Large intestine (tissue), 3 donors: ENCODE measurements around the gene TBC1D7. TPM values are rescaled to one million over a fixed set of nuclear protein-coding genes. Genes with fewer than 3 reads are reported as not detected.

Experiments used
- DNase-seq, 2 donors: peaks; one replicate each; pipeline versions ENCODE4 v3.0.0 to v3.0.0-alpha.2; 2013
- H3K27ac ChIP-seq: one replicate; pipeline ENCODE4 v1.5.1; 2013; ENCODE audit warnings: low read length
- H3K27me3 ChIP-seq: 2 replicates; pipeline ENCODE4 v1.6.1; 2013; ENCODE audit warnings: low read length; ENCODE audit not compliant: control insufficient read depth, insufficient read depth
- H3K36me3 ChIP-seq: 2 replicates; pipeline ENCODE4 v1.6.1; 2013; ENCODE audit warnings: low read length; ENCODE audit not compliant: control insufficient read depth, insufficient read depth
- H3K4me1 ChIP-seq: one replicate; pipeline ENCODE4 v1.6.1; 2013; ENCODE audit warnings: low read length; ENCODE audit not compliant: control insufficient read depth, insufficient read depth
- H3K4me3 ChIP-seq: one replicate; pipeline ENCODE4 v1.5.1; 2013; ENCODE audit warnings: low read length
- H3K9me3 ChIP-seq: one replicate; pipeline ENCODE4 v1.6.1; 2013; ENCODE audit warnings: mild to moderate bottlenecking, low read depth, low read length, moderate library complexity; ENCODE audit not compliant: control insufficient read depth
- WGBS: methylation state at CpG from one replicate; pipeline ENCODE4 v1.1.5; 2013; ENCODE audit warnings: low lambda C conversion rate; ENCODE audit not compliant: insufficient coverage; 5-methylcytosine and 5-hydroxymethylcytosine counted together
- polyA plus RNA-seq: library from polyadenylated mRNA; unstranded; fragments of 120-200 nt; gene quantifications from one replicate; pipeline ENCODE4 v1.2.1, GENCODE V29; 2013

The TBC1D7 gene
- polyA plus RNA-seq, 1 donor = 15.6 TPM

DNA sequence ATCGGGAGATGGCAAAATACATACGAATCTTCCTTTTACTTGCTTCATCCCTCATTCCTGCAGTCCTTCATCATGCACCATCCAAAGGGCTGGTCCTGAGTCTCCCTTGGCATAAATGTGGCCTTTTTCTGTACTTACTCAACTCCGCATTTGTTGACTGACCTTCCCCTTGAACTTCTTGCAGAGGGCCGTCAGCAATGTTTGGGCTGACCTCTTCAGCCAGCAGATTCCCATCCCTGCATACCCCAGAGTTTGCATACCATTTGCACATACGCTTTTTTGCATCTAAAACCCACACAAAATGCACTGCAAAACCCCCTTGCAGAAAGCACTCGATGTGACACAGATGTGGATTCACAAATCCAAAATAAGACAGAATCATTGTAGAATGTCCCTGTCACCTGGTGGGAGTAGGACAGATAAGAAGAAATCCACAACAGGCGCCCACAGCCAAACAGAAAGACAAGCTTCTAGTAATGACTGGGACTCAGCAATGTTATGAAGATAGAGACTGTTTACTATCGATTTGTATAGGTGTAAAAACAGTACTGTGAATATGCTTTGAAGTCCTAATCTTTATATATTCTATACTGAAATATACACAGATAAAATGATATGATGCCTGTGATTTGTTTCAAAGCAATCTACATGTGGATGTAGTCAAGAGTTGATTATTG lies 45.8 kb downstream of the TBC1D7 start:
- DNase-seq = no peak
- H3K36me3 ChIP-seq = peaks cover 2% of the 10 kb centered on the region
- no peaks in the 10 kb centered on the region for H3K27me3 ChIP-seq

DNA sequence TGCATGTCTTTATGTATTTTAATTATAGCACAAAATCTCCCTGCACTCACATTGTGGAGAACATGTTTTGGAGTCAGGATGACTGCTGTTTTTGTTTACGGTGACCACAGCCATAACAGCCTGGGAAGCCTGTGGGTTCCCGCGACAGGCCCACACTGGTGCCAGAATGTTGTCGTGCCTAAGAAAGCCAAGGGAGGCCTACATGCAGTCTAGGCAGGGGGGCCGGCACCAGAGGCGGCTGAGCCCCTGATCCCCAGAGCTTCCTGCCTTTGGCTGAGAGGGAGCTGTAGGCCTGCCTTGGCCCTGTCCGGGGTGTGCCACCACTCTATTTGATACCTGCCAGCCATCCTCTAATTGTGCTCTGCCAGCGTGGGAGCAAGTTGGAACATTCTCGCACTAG lies 46.7 kb downstream of the TBC1D7 start:
- peaks cover 3% of the 10 kb centered on the region for H3K9me3 ChIP-seq
- H3K27me3 ChIP-seq = no peaks in the 10 kb centered on the region
- DNase-seq = no peak
- H3K27ac ChIP-seq = no peak overlapping the region
- H3K36me3 ChIP-seq = peaks cover 2% of the 10 kb centered on the region
- WGBS = no CpG with 5 or more reads among the region's 9 CpGs
- H3K4me1 ChIP-seq = no peaks in the 10 kb centered on the region
- no peak overlapping the region for H3K4me3 ChIP-seq

More for the DNA sequence above, 45.8 kb downstream of the TBC1D7 start:
- peaks cover 11% of the 10 kb centered on the region for H3K9me3 ChIP-seq
- WGBS = 95% methylated on average over 3 of the region's 8 CpGs
- H3K27ac ChIP-seq = no peak overlapping the region
- no peaks in the 10 kb centered on the region for H3K4me1 ChIP-seq
- no peak overlapping the region for H3K4me3 ChIP-seq

DNA sequence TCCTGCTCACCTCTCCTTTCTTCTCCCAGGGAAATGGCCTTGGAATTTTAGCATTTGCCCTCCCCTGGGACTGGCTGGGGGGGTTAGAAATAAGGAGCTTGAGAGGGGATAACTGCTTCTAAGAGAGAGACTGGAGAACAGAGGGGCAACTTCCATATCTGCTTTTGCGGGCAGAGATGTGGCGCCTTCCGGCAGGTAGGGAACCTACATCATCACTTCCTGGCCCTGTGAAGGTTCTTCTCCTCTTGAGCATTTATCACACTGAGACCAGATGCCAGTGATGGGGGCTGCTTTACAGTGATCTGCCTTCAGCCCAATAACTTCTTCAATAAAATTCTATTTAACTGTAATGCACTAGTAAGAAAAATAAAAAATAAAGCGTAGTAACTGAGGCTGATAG lies 48.1 kb downstream of the TBC1D7 start:
- H3K36me3 ChIP-seq = no peaks in the 10 kb centered on the region
- H3K9me3 ChIP-seq = no peaks in the 10 kb centered on the region
- H3K27ac ChIP-seq = no peak overlapping the region
- H3K27me3 ChIP-seq = no peaks in the 10 kb centered on the region
- 0% methylated on average over 1 of the region's 4 CpGs for WGBS
- H3K4me1 ChIP-seq = no peaks in the 10 kb centered on the region
- no peak overlapping the region for H3K4me3 ChIP-seq
- DNase-seq = no peak

DNA sequence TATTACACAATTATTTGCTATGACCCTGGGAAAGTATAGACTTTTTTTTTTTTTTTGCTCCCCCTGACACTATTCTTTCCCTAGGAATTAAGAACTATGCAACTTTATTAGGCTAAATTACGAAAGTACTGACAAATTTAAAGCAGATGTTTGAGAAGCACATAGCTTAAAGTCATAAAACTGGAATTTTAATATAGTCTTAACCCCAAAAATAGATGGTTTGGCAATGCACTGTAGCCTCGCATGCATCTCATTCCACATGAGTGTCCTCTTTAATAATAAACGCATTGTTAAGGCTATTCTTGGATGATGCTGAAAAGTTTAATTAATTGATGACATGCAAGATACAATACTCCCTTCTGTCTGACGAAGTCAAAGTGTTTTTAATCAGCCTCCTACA lies 49.3 kb downstream of the TBC1D7 start:
- no peaks in the 10 kb centered on the region for H3K36me3 ChIP-seq
- no peak overlapping the region for H3K4me3 ChIP-seq
- no peaks in the 10 kb centered on the region for H3K4me1 ChIP-seq
- no peaks in the 10 kb centered on the region for H3K27me3 ChIP-seq
- no peak overlapping the region for H3K27ac ChIP-seq
- WGBS = no CpG with 5 or more reads among the region's 4 CpGs
- no peaks in the 10 kb centered on the region for H3K9me3 ChIP-seq
- no peak for DNase-seq

DNA sequence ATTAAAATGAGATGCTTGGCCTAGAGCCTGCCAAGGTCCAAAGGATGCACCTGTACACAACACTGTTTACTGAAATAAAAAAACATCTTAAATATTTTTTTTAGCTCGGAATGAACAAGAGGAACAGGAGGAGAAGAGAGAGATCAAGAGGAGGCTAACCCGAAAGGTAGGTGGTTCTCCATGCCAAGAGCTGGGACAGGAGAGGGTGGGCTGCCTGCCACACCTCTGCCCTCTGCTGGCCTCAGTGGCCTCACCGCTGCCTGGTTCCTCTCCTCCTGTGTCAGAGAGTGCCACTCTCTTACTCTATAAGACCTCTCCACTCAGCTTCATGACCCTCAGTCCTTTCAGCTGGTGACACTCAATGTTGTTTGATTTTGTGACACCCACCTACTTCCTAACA lies 50.2 kb downstream of the TBC1D7 start:
- 60% methylated on average over 1 of the region's 3 CpGs for WGBS

DNA sequence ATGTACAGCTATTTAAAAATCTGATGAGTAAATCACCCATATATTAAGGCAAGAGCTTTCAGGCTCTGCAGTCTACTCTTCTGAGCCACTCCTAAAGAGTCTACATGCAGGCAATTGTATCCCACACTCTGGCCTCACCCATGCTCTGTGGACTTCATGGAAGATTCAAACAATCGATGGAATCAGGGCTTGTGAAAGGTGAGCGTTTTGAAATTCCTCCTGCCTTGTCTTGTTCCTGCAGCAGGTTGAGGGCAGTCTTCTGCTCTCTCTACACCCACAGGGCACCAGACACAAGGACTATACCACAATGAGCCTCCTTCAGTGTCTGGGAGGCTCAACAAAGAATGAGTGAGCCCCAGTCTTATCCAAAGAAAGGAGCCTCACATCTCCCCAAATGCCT lies 51.1 kb downstream of the TBC1D7 start:
- no peak for DNase-seq
- no CpG with 5 or more reads among the region's 2 CpGs for WGBS
- no peaks in the 10 kb centered on the region for H3K9me3 ChIP-seq
- H3K4me3 ChIP-seq = no peak overlapping the region
- H3K27me3 ChIP-seq = no peaks in the 10 kb centered on the region
- H3K36me3 ChIP-seq = no peaks in the 10 kb centered on the region
- no peaks in the 10 kb centered on the region for H3K4me1 ChIP-seq
- H3K27ac ChIP-seq = no peak overlapping the region

More for the DNA sequence above, 50.2 kb downstream of the TBC1D7 start:
- no peak overlapping the region for H3K27ac ChIP-seq
- no peaks in the 10 kb centered on the region for H3K36me3 ChIP-seq
- DNase-seq = no peak
- no peaks in the 10 kb centered on the region for H3K9me3 ChIP-seq
- no peaks in the 10 kb centered on the region for H3K27me3 ChIP-seq
- no peaks in the 10 kb centered on the region for H3K4me1 ChIP-seq
- no peak overlapping the region for H3K4me3 ChIP-seq

DNA sequence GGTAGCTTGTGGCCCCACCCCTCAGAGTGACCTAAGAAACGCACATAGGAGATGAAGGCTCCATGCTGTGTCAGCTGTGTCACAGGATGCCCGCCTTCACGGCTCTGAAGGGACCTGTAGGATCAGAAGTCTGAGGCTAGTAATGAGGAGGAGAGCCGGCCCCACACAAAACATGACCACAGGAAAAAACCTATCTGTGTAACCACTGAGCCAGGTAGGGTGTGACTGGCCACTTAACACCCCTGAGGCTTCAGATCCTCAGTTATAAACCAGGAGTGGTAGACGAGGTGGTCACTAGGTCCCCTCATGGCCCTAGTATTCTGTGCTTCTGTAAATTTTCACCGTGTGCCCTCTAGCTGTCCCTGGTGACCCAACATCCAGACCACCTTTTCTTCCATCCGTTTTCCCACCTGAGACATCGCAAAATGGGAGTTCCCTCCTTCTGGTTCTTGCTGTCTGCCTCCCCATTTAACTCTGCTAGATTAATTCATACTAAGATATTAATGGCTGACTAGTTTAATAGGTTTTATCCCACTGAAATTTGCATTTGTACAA lies 52.8 kb downstream of the TBC1D7 start:
- WGBS = no CpG with 5 or more reads among the region's 8 CpGs
- no peaks in the 10 kb centered on the region for H3K27me3 ChIP-seq
- no peaks in the 10 kb centered on the region for H3K4me1 ChIP-seq
- H3K27ac ChIP-seq = no peak overlapping the region
- H3K4me3 ChIP-seq = no peak overlapping the region
- no peaks in the 10 kb centered on the region for H3K9me3 ChIP-seq
- no peak for DNase-seq
- no peaks in the 10 kb centered on the region for H3K36me3 ChIP-seq

DNA sequence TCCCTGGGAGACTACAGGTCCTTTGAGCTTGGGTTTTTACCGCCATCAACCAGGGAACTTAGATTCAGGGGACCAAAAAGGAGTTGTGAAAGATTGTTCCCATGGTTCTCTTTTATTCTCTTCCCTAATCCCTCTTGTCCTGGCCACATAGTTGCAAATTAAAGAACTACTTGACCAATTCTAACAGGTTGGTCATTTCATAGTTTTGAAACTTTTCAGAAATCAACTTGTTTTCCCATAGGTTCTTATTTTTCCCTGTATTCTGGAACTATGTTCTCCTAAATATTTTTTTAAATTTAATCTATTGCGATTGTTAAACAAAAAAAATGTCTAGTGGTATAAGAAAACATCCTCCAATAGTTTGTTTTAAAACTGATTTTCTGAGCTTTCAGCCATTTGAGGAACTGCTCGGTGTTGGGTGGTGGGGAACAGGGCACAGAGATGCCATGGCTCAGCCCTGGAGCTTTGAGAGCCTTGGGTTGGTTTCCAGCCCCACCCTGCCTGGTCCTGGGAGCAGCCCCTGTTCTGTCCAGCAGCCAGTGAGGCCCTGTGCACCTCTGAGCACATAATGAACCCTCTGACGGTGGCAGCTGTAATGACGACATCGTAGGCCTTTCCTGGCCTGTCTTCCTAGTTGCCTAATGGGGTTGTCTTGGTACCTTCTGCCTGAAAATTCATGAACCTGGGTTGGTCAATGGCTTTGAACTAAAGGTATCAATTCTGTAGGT lies 53.5 kb downstream of the TBC1D7 start:
- Histone ChIP-seq H3K36me3 (no peaks in the 10 kb centered on the region), H3K27me3 (no peaks in the 10 kb centered on the region), H3K4me3 (no peak overlapping the region), H3K4me1 (no peaks in the 10 kb centered on the region), H3K27ac (no peak overlapping the region), H3K9me3 (no peaks in the 10 kb centered on the region)
- DNase-seq = no peak
- WGBS = 83% methylated on average over 2 of the region's 6 CpGs

DNA sequence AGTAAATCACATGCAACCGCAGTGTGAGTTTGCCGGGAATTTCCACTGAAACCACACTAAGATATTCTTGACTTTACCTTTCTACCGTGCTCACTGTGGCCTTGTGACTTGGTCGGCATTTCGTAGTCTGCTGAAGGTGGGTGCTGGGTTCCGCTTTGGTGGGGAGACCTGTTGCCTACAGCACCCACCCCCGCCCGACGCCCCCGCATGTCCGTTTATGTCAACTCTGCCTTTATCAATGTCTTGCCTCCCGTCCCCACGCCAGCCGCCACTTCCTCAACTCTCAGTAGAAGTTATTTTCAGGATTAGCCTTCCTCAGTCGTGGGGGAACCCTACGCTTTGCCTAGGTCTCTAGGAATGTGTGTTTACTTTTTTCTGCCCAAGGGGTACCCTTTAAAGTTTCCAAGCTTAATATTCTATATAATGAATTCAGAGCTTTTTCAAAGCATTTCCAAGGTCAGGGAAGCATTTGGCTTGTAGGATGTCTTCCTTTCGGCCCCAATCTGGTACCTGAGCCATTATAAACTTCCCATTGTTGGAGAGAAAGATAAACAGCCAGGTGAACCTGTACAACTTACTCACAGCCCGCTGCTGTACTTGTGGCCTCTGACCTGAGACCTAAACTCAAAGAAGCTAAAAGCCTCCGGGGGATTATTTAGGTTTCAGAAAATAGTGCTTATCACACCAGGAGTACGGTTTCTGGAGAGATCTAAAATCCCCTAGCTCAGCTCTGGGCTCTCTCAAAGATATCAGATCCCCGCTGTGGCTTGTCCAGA lies 54.2 kb downstream of the TBC1D7 start:
- WGBS = 20% methylated on average over 1 of the region's 21 CpGs
- DNase-seq = no peak

DNA sequence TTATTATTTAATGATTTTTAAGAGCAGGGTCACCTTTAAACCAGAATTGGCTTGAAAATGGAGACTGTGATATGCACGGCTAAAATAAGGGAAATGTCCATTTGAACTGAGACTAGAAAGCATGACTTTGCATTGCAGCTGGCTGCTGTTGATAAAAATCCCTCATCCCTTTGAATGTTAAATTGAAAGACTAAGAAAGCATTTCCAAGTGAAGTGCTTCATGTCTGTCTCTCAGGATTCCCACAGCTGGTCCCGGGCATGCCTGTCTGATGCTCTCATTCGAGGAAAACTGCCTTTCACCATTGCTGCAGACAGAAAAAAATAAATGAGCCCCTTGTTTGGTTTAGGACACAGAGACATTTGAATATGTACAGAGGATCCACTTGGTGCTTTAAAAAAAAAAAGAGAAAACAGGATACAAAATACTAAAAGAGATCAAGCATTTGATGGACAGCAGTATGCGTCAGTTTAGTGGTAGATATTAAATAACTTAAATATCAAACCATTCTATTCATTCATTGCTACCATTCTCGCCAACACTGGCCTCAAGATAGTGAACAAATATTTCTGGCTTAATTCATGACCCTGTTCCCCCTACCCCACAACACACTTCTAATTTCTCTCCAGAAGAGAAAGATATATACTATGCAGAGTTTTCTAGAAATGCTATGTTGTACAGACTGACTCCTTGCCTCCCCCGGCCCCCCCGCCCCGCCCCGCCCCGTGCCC lies 55.0 kb downstream of the TBC1D7 start:
- H3K36me3 ChIP-seq = no peaks in the 10 kb centered on the region
- no peak overlapping the region for H3K27ac ChIP-seq
- H3K27me3 ChIP-seq = no peaks in the 10 kb centered on the region
- WGBS = 80% methylated on average over 1 of the region's 10 CpGs
- H3K4me3 ChIP-seq = no peak overlapping the region
- H3K9me3 ChIP-seq = no peaks in the 10 kb centered on the region
- DNase-seq = no peak
- H3K4me1 ChIP-seq = no peaks in the 10 kb centered on the region

More for the DNA sequence above, 54.2 kb downstream of the TBC1D7 start:
- H3K4me1 ChIP-seq = no peaks in the 10 kb centered on the region
- H3K27ac ChIP-seq = no peak overlapping the region
- H3K4me3 ChIP-seq = no peak overlapping the region
- H3K27me3 ChIP-seq = no peaks in the 10 kb centered on the region
- H3K36me3 ChIP-seq = no peaks in the 10 kb centered on the region
- no peaks in the 10 kb centered on the region for H3K9me3 ChIP-seq
